ENCODE results near the gene PITPNC1.
"Not testable (repeated sequence)": the region's sequence is repeated elsewhere in the genome, so short reads cannot be mapped to it uniquely, and the experiment has no call there.

The PITPNC1 gene

DNA sequence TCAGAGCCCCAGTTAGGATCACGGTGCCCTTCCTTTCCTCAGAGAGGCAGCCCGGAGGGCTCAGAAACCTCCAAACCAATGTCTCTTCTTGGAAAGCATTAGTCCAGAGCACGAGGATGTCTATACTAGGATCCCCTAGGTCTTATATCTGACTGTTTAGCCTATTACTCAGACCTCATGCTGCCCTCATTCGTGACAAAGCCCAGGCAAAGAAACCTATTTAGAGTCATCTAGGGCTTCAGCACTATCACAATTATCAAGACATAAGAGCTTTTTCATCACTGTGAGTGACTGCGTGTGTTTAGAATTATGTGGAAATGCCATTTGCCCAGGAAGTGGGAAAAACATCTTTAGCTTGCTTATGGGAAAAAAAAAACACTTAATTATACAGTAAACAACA, 180.8 kb downstream of the PITPNC1 start:
- DNase-seq = no peak

DNA sequence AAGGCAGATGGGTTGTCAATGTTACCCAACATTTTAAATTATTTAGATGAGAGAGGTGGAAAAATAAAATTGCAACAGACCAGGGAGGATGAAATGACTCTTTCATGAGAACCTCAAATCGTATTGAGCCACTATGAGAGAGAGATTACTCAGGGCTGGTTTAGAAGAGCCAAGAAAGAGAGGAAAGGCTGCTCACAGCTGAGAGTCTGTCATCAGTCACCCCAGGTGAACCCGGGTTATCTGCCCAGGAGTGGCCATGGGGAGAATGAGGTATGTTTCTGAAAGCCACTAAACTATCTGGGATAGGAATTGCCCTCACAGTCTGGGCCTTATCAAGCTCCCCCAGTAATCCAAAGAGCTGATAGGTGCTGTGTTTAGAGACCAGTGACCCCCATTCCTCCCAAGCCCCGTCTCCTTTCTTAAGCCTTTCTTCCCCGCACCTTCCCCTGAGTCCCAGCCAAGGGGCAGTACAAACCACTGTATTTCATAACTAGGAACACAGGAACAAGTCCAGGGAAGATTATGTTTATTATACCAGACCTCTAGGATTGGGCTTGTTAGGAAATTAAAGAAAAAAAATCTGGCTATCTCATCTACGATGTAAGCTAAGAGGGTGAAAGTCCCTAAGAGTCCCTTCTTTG, 181.8 kb downstream of the PITPNC1 start:
- DNase-seq = no peak

DNA sequence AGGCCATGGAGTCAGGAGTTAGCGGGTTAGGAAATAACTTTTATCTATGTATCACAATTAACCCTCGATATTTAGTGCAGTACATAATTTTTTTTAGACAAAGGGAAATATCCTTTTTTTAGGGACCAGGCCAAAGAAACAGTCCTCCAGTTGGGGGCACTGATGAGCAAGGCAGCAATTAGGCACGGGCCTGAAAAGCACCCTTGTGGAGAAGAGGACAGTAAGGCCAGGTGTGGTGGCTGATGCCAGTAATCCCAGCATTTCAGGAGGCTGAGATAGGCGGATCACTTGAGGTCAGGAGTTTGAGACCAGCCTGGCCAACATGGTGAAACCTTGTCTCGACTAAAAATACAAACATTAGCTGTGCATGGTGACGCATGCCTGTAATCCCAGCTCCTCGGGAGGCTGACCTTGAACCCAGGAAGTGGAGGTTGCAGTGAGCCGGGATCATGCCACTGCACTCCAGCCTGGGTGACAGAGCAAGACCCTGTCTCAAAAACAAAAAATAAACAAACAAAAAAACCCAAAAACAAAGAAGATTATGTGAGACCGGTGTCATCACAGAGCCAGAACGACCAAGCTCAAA, 182.4 kb downstream of the PITPNC1 start:
- no peak for DNase-seq

DNA sequence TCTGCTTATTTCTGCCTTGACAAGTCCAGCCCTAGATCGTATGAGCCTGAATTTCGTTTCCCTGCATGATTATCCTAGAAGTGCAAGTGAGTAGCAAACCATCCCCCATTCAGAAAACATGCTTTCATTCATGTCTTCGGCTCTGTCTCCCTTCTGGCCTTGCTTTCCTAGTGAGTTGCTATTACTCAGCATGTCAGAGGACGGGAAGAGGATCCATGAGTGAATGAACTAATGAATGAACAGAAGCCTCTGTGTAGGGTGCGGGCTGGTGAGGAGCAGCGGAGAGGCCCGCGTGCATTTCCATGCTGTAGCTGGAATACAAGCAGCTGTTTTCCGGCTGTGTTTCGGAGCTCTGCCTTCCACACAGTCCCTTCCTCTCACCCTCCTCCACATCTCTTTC, 184.9 kb downstream of the PITPNC1 start:
- no peak for DNase-seq

DNA sequence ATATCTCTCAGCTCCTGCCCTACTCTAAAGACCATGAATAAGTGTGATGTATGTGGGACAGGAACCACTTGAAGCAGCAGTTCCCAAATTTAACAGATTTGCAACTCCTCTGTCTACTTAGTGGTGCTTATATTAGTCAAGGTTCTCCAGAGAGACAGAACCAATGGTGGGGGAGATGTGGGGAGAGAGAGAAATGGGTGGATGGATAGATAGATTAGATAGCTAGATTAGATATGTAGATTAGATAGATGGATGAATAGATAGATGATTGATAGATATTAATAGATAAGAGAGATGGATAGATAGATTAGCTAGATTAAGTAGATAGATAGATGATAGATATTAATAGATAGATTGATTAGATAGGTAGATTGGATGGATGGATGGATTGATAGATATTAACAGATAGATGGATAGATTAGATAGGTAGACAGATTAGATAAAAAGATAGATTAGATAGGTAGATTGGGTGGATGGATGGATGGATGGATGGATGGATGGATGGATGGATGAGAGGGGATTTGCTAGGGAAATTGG, 186.7 kb downstream of the PITPNC1 start:
- DNase-seq = no peak

DNA sequence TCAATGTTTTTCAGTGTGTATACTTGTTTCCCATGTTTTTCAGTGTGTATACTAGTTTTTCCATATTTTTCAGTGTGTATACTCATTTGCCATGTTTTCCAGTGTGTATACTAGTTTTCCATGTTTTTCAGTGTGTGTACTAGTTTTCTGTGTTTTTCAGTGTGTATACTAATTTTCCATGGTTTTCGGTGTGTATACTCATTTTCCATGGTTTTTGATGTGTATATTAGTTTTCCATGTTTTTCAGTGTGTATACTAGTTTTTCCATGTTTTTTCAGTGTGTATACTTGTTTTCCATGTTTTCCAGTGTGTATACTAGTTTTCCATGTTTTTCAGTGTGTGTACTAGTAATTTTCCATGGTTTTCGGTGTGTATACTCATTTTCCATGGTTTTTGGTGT, 188.0 kb downstream of the PITPNC1 start:
- no peak for DNase-seq

DNA sequence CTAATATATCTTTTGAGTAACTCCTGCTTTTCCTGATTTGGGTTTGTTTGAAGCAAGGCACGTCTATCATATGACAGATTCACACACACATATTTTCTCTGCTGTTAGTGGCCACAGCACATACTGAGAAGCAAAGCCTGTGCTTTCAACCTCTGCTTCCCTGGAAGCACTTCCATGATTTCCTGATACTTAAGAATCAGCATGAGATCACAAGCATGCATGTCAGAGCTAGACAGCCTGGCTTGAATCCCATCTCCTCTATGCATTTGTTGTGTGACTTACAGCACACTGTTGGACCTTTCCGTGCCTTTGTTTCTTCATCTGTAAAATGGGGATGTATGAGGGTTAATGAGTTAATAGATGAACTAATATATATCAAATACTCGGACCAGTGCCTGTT, 189.6 kb downstream of the PITPNC1 start:
- no peak for DNase-seq

DNA sequence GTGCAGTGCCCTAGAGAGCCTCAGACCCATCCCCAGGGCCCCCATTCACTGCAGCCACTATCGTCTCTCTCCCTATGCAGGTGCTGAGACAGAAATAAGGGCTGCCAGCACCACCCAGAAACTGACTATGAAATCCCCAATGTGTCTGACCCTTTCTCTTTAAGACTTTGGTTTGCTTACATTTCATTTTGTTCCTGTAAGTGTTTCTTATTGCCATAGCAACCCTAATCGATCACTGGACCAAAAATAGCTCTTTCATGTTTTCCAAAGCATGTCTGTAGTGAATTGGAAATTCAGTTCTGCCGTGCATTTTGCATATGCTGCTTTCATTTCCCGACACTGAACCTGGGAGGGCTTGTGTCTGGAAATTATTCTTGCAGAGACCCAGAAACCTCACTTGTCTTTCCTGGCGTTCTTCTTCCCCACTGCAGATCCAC, 192.0 kb downstream of the PITPNC1 start:
- DNase-seq = no peak

DNA sequence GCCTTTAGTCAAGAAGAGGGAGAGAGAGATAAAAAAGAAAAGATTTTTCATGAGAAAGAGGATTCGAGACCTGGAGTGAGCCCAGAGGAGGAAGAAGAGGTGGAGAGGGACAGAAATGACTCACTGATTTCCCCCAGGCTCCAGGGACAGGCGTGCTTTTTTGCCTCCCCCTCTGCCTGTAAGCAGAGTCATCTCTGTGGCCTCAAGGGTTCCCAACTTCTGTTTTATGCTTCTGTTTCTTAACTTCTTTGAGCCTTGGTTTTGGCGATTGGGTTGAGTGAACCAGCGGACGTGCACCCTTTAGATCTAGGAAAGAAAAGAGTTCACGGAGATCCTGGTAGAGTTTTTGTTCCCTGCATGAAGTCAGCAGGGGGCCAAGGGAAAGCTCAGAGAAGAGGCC, 192.8 kb downstream of the PITPNC1 start:
- DNase-seq = no peak

DNA sequence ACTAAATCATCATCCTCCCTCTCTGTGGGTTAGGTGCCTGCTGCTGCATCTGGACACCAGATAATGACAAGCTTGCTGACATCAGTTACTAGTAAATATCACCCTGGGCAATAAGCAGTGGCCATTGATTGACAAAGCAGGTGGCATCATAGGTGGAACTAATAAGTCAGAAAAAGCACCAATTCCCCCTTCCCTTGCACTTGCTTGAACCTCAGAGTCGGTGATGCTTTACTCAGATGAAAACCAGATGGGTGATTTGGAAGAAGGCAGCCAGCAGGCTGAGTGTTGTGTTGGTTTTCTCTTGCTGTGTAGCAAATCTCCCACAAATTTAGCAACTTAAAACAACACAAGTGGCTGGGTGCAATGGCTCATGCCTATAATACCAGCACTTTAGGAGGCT, 193.7 kb downstream of the PITPNC1 start:
- no peak for DNase-seq

DNA sequence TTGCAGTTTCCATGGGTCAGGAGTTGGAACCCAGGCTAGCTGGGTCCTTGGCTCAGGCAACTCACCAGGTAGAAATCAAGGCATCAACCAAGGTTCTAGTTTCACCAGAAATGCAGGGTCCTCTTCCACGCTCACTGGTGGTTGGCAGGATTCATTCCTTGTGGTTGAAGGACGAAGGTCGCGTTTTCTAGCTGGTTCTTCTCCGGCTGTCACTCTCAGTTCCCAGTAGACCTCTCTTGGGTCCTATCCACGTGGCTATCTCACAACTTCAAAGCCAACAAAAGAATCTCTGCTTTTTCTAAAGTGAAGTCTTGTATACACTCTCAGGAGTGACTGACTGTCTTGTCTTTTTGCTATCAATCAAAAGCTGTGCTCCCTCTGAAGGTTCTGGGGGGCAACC, 194.4 kb downstream of the PITPNC1 start:
- DNase-seq = no peak

DNA sequence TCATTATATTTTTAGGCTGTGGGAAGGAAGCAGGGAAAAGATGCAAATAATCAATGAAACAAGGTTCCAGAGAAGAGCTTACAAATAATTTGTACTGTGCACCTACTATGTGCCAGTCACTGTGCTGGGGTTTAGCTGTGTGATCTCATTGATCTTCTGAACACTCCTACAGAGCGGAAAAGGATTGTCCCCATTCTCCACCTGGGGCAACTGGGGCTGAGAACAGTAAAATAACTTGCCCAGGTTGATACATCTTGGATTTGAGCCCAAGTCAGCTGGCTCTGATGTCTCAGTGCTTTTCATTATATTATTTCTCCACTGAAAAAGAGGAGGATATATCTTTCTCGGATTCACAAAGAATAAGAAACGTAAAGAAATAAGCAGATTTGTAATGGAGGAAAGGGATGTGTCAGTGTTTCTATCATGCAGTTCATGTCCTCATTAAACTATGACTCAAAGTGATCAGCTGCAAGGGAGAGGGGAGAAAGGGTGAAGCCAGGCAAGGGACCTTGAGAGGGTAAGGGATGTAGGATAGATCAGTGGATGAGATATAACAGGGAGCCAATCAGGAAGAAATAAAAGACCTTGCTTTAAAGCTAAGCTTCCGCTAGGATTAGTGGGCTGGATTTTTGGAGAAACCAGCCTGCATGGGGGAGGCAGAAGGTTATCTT, 197.0 kb downstream of the PITPNC1 start:
- no peak for DNase-seq

DNA sequence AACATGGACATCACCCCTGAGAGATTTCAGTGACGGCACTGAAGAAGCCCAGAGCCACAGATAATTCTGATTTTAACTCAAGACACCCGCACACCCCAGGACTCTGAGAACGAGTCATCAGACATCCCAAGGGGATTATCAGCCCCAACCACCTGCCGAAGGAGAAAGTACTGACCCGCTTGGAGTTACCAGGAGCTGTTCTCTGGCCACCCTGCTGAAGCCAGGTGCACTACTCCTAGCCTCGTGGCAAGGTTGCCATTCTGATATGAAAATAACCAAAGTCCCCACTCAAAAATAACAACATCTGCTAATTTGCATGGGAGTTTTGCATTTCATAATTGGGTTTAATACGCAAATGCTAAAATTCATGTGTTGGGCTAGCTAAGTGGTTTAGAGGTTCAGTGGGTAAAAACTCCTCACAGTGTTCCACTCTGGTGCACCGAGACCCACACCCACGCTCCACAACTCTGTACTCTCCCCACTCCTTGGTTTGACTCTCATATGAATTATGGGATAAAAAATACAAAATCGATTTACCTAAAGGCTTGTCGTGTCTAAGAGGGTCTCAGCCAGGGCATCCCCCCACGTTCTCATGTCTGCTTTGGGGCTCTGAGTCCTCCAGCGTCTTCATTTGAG, 197.7 kb downstream of the PITPNC1 start:
- no peak for DNase-seq

DNA sequence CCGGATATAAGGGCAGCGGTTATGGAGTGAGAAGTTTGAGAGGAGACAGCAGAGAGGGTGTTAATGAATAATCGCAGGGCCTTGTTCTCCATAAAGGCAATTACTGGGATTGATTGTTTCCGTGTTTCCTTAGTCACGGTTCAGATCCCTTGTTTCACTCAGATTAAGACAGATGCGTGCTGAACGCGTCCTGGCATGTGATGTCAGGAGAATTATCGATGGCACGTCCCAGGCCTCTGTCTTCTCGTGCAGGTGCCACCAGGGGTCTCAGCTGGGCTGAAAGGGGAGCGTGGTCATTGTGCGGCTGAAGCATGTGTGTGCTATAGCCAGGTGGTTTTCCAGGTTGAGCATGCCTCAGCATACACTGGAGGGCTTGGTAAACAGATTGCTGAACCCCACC, 198.2 kb downstream of the PITPNC1 start:
- peak; percentile 14 to 94 (median 80) for DNase-seq

DNA sequence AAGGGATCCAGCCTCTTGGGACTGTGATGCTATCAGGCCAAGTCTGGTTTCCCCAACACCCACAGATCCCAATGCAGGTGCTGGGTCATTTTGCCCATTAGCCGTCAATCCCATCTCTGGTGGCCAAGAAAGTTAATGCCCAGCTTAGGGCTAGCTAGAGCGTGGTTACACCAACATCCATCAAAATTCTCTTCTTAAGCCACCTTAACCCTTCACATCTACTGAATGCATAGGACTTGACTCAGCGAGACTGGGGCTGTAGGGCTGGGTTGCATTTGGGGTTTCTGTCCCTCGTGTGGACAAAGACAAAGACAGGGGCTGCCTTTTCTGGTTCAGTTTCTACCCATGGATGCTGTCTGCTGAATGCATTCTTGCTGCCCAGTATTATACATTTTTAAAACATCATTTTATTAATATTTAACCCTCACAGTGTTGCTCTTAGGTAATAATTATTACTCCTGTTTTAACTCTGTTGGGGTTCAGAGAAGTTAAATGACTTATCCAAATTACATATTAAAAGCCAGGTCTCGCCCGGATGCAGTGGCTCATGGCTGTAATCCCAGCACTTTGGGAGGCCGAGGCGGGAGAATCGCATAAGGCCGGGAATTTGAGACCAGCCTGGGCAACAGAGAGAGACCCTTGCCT, 199.5 kb downstream of the PITPNC1 start:
- DNase-seq = no peak

DNA sequence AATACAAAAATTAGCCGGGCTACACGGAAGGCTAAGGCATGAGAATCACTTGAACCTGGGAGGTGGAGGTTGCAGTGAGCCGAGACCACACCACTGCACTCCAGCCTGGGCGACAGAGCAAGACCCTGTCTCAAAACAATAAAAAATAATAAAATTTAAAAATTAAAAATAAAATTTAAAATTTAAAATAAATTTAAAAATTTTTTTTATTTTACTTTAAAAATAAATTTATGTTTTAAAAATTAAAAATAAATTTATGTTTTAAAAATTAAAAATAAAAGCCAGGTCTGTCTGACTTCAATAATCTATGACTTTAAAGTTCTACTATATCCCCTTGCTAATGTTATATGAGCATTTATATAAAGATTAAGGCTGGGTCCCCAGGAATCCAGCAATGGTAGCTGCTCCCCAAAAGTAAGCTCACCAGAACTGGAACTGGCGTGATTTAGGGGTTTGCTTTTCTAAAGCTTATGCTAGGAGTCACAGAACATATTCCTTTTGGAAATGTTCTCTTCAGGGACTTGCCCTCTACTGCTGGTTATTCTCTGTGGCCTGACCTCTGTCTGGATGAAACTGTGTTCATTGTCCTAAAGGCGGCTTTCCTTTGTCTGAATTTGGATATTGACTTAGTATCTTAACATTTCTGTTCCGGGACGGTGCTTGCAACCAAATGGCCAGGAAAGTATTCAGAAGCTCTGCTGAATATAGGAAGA, 200.5 kb downstream of the PITPNC1 start:
- DNase-seq = no peak

DNA sequence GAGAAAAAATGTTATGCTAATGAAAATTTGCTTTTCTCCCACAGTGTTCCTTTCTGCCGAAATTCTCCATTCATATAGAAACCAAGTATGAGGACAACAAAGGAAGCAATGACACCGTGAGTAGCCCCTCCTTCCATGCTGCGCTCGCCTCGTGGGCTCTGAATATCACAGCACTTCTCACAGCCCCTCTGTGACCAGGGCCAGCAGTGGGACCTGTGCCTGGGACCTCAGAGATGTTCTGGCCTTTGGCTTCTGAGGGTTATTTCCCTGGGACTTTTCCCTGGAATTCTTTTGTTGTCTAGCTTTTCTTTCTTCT, 201.0 kb downstream of the PITPNC1 start:
- DNase-seq = no peak

DNA sequence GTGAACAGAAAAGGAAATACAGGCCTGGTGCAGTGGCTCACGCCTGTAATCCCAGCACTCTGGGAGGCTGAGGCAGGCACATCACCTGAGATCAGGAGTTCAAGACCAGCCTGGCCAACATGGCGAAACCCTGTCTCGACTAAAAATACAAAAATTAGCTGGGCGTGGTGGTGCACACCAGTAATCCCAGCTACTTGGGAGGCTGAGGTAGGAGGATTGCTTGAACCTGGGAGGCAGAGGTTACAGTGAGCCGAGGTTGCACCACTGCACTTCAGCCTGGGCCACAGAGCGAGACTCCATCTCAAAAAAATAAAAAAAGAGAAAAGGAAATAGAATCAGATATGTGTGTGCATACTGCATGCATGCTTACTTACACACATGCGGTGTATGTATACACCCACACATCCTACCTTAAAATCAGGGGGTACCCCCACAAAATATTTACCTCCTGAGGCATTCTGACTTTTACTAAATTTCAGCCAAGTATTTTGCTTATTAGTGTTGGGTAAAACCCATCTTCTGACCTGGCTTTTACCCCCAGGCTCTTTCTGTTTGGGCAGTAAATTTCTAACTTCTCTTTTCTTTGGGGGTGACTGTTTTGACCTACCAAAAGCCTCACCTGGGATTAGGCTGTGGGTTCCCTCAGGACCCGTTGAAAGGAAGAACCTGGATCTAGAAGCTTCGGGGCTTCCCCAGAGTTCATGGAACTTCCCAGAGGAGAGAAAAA, 201.8 kb downstream of the PITPNC1 start:
- DNase-seq = not testable (repeated sequence)

DNA sequence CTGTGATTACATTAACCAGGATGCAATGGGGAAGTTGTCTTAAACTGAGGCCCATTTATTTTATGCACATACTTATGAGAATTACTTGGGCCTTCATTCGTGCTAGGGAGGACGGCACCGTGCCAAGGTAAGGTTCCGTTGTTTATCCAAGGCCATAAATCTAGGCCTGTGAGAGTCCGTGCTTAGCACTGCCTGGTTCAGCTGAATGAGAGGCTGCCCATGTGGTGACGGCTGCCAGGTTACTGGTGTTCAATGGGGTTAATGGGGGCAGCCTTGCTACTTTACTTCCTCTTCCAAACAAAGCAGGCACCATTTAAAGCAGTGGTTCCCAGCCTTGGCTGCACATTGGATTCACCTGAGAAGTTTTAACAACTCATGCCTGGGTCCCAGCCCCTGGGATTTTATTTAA, 205.6 kb downstream of the PITPNC1 start:
- peak; percentile 9 to 71 (median 58) for DNase-seq

DNA sequence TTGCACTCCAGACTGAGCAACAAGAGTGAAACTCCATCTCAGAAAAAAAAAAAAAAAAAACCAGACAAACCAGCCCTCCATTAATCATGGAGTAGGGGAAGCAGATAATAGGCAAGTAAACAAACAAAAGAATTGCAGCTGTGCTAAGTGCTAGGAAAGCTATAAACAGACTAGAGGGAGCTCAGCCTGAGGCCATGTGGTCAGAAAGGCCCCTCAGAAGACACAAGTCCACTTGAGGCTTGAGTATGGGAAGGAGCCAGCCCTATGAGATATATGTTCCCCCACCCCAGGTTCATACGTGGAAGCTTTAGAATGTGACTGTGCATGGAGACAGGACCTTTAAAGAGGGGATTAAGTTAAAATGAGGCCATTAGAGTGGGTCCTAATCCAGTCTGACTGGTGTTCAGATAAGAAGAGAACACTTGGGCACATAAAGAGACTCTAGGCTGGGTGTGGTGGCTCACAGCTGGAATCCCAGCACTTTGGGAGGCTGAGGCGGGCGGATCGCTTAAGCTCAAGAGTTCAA, 208.1 kb downstream of the PITPNC1 start:
- peak; percentile 64 to 94 (median 69) for DNase-seq

DNA sequence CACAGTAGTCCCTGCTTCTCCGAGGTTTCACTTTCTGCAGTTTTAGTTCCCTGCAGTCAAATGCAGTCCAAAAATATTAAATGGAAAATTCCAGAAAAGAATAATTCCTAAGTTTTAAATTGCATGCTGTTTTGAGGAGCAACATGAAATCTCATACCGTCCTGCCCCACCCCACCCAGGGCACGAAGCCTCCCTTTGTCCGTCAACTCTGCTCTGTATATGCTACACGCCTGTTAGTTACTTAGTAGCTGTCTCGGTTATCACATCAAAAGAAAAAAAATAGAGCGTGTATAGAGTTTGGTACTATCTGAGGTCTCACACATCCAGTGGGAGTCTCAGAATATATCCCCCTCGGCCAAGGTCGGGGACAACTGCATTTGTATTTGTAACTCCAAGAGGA, 211.2 kb downstream of the PITPNC1 start:
- no peak for DNase-seq

Data from NCI-H1417 (cell line).